ENCODE measurements around the gene HLA-DMB.

HLA-DMB gene

GRCh38 chr6:32940656-32941213 lies at the start of gene HLA-DMB:
HLA-DMB (minus strand) TSS chr6:32941028; CDS start chr6:32940807, 221 bp downstream.
- Mint-ChIP-seq H3K4me1 (peaks cover 64 to 79% of the 10 kb centered on the region in 2 donors), H3K27me3 (no peaks in the 10 kb centered on the region), H3K9me3 (peaks cover 0 to 2% of the 10 kb centered on the region in 2 donors), H3K4me3 (peak within 1 kb of the TSS; percentile 95 to 96), H3K36me3 (peaks cover 53 to 76% of the 10 kb centered on the region in 2 donors), H3K27ac (peak within 1 kb of the TSS; percentile 99)
- DNase-seq (peak; percentile 74), ATAC-seq (replicated peaks) (peak; percentile 70 to 73)

GRCh38 chr6:32989368-32989767 lies 48.5 kb upstream of the HLA-DMB start:
- Mint-ChIP-seq H3K4me3 (no peak overlapping the region), H3K4me1 (peaks cover 20 to 36% of the 10 kb centered on the region in 2 donors), H3K27ac (no peak overlapping the region), H3K9me3 (no peaks in the 10 kb centered on the region), H3K36me3 (no peaks in the 10 kb centered on the region), H3K27me3 (peaks cover 0 to 4% of the 10 kb centered on the region in 2 donors)
- ATAC-seq (replicated peaks) (no peak), DNase-seq (no peak)

- Mint-ChIP-seq H3K9me3 (no peaks in the 10 kb centered on the region), H3K36me3 (peaks cover 20 to 25% of the 10 kb centered on the region in 2 donors)
Measured at GRCh38 chr6:32984622-32985389, 44.0 kb upstream of the HLA-DMB start.

GRCh38 chr6:32983964-32984621 lies 43.3 kb upstream of the HLA-DMB start:
- H3K4me3 Mint-ChIP-seq, result no peak overlapping the region
- H3K27ac Mint-ChIP-seq, result peak overlapping the region; percentile 1
- no peaks in the 10 kb centered on the region for H3K27me3 Mint-ChIP-seq
- DNase-seq (no peak), ATAC-seq (replicated peaks) (peak; percentile 11 to 22)
- H3K4me1 Mint-ChIP-seq, result peaks cover 24 to 57% of the 10 kb centered on the region in 2 donors
- H3K36me3 Mint-ChIP-seq, result peaks cover 25 to 32% of the 10 kb centered on the region in 2 donors
- no peaks in the 10 kb centered on the region for H3K9me3 Mint-ChIP-seq

More at GRCh38 chr6:32984622-32985389, 44.0 kb upstream of the HLA-DMB start:
- no peaks in the 10 kb centered on the region for H3K27me3 Mint-ChIP-seq
- peaks cover 21 to 54% of the 10 kb centered on the region in 2 donors for H3K4me1 Mint-ChIP-seq
- no peak overlapping the region for H3K4me3 Mint-ChIP-seq
- DNase-seq (peak; percentile 71), ATAC-seq (replicated peaks) (peak; percentile 84 to 86)
- peak overlapping the region; percentile 1 for H3K27ac Mint-ChIP-seq

GRCh38 chr6:32983493-32983848 lies 42.6 kb upstream of the HLA-DMB start:
- Mint-ChIP-seq H3K9me3 (no peaks in the 10 kb centered on the region), H3K36me3 (peaks cover 31 to 38% of the 10 kb centered on the region in 2 donors), H3K4me3 (no peak overlapping the region), H3K27ac (no peak overlapping the region), H3K27me3 (no peaks in the 10 kb centered on the region), H3K4me1 (peaks cover 24 to 62% of the 10 kb centered on the region in 2 donors)
- no peak for DNase-seq
- no peak for ATAC-seq (replicated peaks)

GRCh38 chr6:32982702-32983492 lies 42.1 kb upstream of the HLA-DMB start:
- H3K9me3 Mint-ChIP-seq, result no peaks in the 10 kb centered on the region
- peaks cover 35 to 43% of the 10 kb centered on the region in 2 donors for H3K36me3 Mint-ChIP-seq
- H3K27me3 Mint-ChIP-seq, result no peaks in the 10 kb centered on the region
- peaks cover 22 to 62% of the 10 kb centered on the region in 2 donors for H3K4me1 Mint-ChIP-seq
- DNase-seq, result no peak
- no peak for ATAC-seq (replicated peaks)
- H3K4me3 Mint-ChIP-seq, result no peak overlapping the region
- peak overlapping the region; percentile 83 for H3K27ac Mint-ChIP-seq

GRCh38 chr6:32982084-32982701 lies 41.4 kb upstream of the HLA-DMB start:
- DNase-seq, result no peak
- H3K36me3 Mint-ChIP-seq, result peaks cover 42 to 50% of the 10 kb centered on the region in 2 donors

GRCh38 chr6:32980488-32981038 lies 39.7 kb upstream of the HLA-DMB start:
- Mint-ChIP-seq H3K27me3 (no peaks in the 10 kb centered on the region), H3K4me3 (peak overlapping the region in 1 of 2 donors; percentile 19), H3K4me1 (peaks cover 33 to 77% of the 10 kb centered on the region in 2 donors), H3K27ac (peak overlapping the region; percentile 42), H3K36me3 (peaks cover 56 to 66% of the 10 kb centered on the region in 2 donors), H3K9me3 (no peaks in the 10 kb centered on the region)
- ATAC-seq (replicated peaks) (no peak), DNase-seq (no peak)

More at GRCh38 chr6:32982084-32982701, 41.4 kb upstream of the HLA-DMB start:
- Mint-ChIP-seq H3K4me1 (peaks cover 25 to 62% of the 10 kb centered on the region in 2 donors), H3K9me3 (no peaks in the 10 kb centered on the region), H3K4me3 (peak overlapping the region in 1 of 2 donors; percentile 48), H3K27ac (peak overlapping the region; percentile 83), H3K27me3 (no peaks in the 10 kb centered on the region)
- ATAC-seq (replicated peaks), result no peak

- peaks cover 32 to 77% of the 10 kb centered on the region in 2 donors for H3K4me1 Mint-ChIP-seq
- ATAC-seq (replicated peaks) (no peak), DNase-seq (no peak)
- no peak overlapping the region for H3K4me3 Mint-ChIP-seq
- peaks cover 61 to 73% of the 10 kb centered on the region in 2 donors for H3K36me3 Mint-ChIP-seq
- H3K9me3 Mint-ChIP-seq, result no peaks in the 10 kb centered on the region
- H3K27me3 Mint-ChIP-seq, result no peaks in the 10 kb centered on the region
- H3K27ac Mint-ChIP-seq, result peak overlapping the region; percentile 84
Measured at GRCh38 chr6:32979720-32980487, 39.1 kb upstream of the HLA-DMB start.

- H3K27ac Mint-ChIP-seq, result peak overlapping the region; percentile 57
- ATAC-seq (replicated peaks), result no peak
- H3K4me3 Mint-ChIP-seq, result peak overlapping the region; percentile 39 to 42
Measured at GRCh38 chr6:32977953-32978324, 37.1 kb upstream of the HLA-DMB start.

GRCh38 chr6:32977272-32977952 lies 36.6 kb upstream of the HLA-DMB start:
- Mint-ChIP-seq H3K27me3 (no peaks in the 10 kb centered on the region), H3K9me3 (no peaks in the 10 kb centered on the region), H3K27ac (peak overlapping the region; percentile 57), H3K36me3 (peaks cover 84 to 95% of the 10 kb centered on the region in 2 donors), H3K4me3 (peak overlapping the region; percentile 3 to 42), H3K4me1 (peaks cover 32 to 67% of the 10 kb centered on the region in 2 donors)
- ATAC-seq (replicated peaks) (no peak), DNase-seq (no peak)

More at GRCh38 chr6:32977953-32978324, 37.1 kb upstream of the HLA-DMB start:
- Mint-ChIP-seq H3K36me3 (peaks cover 79 to 92% of the 10 kb centered on the region in 2 donors), H3K9me3 (no peaks in the 10 kb centered on the region), H3K27me3 (no peaks in the 10 kb centered on the region), H3K4me1 (peaks cover 32 to 67% of the 10 kb centered on the region in 2 donors)
- no peak for DNase-seq

- DNase-seq (no peak), ATAC-seq (replicated peaks) (no peak)
- H3K4me3 Mint-ChIP-seq, result peak overlapping the region; percentile 89 to 97
- H3K27me3 Mint-ChIP-seq, result no peaks in the 10 kb centered on the region
- peaks cover 85 to 95% of the 10 kb centered on the region in 2 donors for H3K36me3 Mint-ChIP-seq
- H3K27ac Mint-ChIP-seq, result peak overlapping the region; percentile 88
- H3K4me1 Mint-ChIP-seq, result peaks cover 33 to 66% of the 10 kb centered on the region in 2 donors
- H3K9me3 Mint-ChIP-seq, result no peaks in the 10 kb centered on the region
Measured at GRCh38 chr6:32976334-32977069, 35.7 kb upstream of the HLA-DMB start.

Measured in stimulated activated naive B cell treated with anti-CD40 and anti-IgM and Interleukin-4, amounts not matched to agents 10 μg/mL and 1 μg/mL and 100 μg/mL, for 72 hours (primary cell).